Brain microvascular endothelial cell (primary cell): ENCODE data around the gene FBXO30.

Experiments used
- DNase-seq: peaks from one replicate; pipeline ENCODE4 v3.0.0-alpha.2; 2020
- H3K27ac ChIP-seq: fragments of 250-450 bp; sonication (Bioruptor Pico); 2 replicates; pipeline ENCODE4 v1.5.1; 2020; ENCODE audit warnings: mild to moderate bottlenecking, moderate library complexity
- H3K27me3 ChIP-seq: fragments of 250-450 bp; sonication (Bioruptor Pico); replicated peaks from 2 replicates; pipeline ENCODE4 v1.5.1; 2020; ENCODE audit warnings: mild to moderate bottlenecking
- H3K36me3 ChIP-seq: fragments of 250-450 bp; sonication (Bioruptor Pico); replicated peaks from 2 replicates; pipeline ENCODE4 v1.5.1; 2020; ENCODE audit warnings: mild to moderate bottlenecking
- H3K4me3 ChIP-seq: 2 replicates; pipeline ENCODE4 v1.5.1; 2011; ENCODE audit warnings: low read depth, mild to moderate bottlenecking, control low read depth, low read length, moderate library complexity
- CTCF ChIP-seq: IDR thresholded peaks from 2 replicates; pipeline ENCODE4 v1.5.1; 2011; ENCODE audit warnings: low read depth, mild to moderate bottlenecking, moderate library complexity, low read length, control low read depth, inconsistent platforms; ENCODE audit errors: missing control alignments
- in situ Hi-C: cut with HindIII; loops from 2 replicates; pipeline ENCODE4 v1.10.0; 2017; ENCODE audit warnings: low sequenced_read_pairs, low pct_ligation_motif_present

Gene FBXO30

GRCh38 chr6:145761584-145761983 is 53.0 kb downstream of the FBXO30 start:
- in situ Hi-C loops = no loop called here
- Histone ChIP-seq H3K36me3 (no peaks in the 10 kb centered on the region), H3K27ac (no peak overlapping the region), H3K27me3 (no peaks in the 10 kb centered on the region), H3K4me3 (no peak overlapping the region)
- no peak for TF ChIP-seq CTCF
- no peak for DNase-seq

GRCh38 chr6:145758113-145758512 is 56.5 kb downstream of the FBXO30 start:
- Histone ChIP-seq H3K36me3 (no peaks in the 10 kb centered on the region), H3K4me3 (no peak overlapping the region), H3K27ac (no peak overlapping the region), H3K27me3 (no peaks in the 10 kb centered on the region)
- no peak for DNase-seq
- in situ Hi-C loops = no loop called here
- no peak for TF ChIP-seq CTCF

GRCh38 chr6:145756170-145756662 is 58.4 kb downstream of the FBXO30 start:
- in situ Hi-C loops = no loop called here

GRCh38 chr6:145755682-145756081 is 58.9 kb downstream of the FBXO30 start:
- in situ Hi-C loops = no loop called here
- TF ChIP-seq CTCF = no peak
- no peaks in the 10 kb centered on the region for H3K27me3 ChIP-seq
- no peaks in the 10 kb centered on the region for H3K36me3 ChIP-seq
- no peak overlapping the region for H3K27ac ChIP-seq
- no peak overlapping the region for H3K4me3 ChIP-seq
- DNase-seq = no peak

More at GRCh38 chr6:145756170-145756662, 58.4 kb downstream of the FBXO30 start:
- no peak overlapping the region for H3K4me3 ChIP-seq
- peak; percentile 95 for DNase-seq
- no peaks in the 10 kb centered on the region for H3K27me3 ChIP-seq
- no peaks in the 10 kb centered on the region for H3K36me3 ChIP-seq
- no peak overlapping the region for H3K27ac ChIP-seq
- TF ChIP-seq CTCF = no peak

GRCh38 chr6:145752638-145753037 is 62.0 kb downstream of the FBXO30 start:
- DNase-seq = no peak
- no peaks in the 10 kb centered on the region for H3K36me3 ChIP-seq
- no peaks in the 10 kb centered on the region for H3K27me3 ChIP-seq
- no peak for TF ChIP-seq CTCF
- in situ Hi-C loops = no loop called here
- no peak overlapping the region for H3K27ac ChIP-seq
- H3K4me3 ChIP-seq = no peak overlapping the region

GRCh38 chr6:145749632-145750031 is 65.0 kb downstream of the FBXO30 start:
- H3K4me3 ChIP-seq = no peak overlapping the region
- H3K36me3 ChIP-seq = no peaks in the 10 kb centered on the region
- H3K27me3 ChIP-seq = no peaks in the 10 kb centered on the region
- in situ Hi-C loops = no loop called here
- H3K27ac ChIP-seq = peak overlapping the region; percentile 78
- peak; percentile 79 for DNase-seq
- no peak for TF ChIP-seq CTCF
